GM20431 (cell line): Measurements from ENCODE around the gene ARHGAP19.

Experiments used
- in situ Hi-C: fragments of 300-500 bp; cut with MseI, MboI; formaldehyde crosslinking; loops from one replicate; pipeline ENCODE4 v1.15.0; 2020; ENCODE audit warnings: low sequenced_read_pairs; ENCODE audit not compliant: unreplicated experiment

ARHGAP19 gene

DNA sequence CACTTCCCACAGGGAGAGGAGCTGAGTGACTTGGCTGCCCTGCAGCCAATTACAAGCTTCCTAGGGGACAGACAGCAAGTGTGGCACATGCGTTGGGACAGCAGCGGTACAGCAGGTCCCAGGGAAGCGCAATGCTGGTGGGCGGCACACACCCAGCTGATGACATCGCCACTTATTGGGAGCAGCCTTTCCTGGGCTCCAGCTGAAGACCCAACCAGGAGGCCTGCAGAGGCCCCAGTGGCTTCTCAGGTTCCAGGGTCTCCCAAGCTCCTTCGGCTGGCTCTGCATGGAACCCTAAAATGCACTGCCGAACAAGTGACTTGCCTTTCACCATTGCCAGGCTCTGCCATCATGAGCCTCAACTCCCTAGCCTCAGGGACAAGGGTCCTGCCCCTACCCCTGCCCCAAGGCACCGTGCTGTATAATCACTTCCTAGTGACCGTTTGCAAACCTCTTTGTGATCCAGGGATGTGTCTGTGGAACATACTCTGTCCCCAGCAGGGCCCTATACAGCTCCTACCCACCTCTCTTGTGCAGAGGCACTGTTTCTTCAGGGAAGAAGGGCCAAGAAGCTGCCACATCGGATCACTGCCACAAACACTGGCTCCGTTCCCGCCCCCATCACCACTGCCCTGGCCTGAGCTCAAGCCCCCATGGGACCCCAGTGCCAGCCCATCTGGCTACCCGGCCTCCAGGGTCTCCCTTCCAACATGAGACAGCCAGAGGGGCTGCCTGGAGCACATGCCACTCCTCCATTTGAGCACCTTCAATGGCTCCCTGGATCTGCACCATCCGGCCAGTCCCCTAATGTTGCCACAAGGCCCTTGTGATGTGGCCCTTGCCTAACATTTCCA is 87.4 kb downstream of the ARHGAP19 start:
- in situ Hi-C loops, result loop anchor here (5.0 to 25.0 kb wide), 2 partner anchors 133 to 443 kb away; no protein-coding TSS in a partner anchor

DNA sequence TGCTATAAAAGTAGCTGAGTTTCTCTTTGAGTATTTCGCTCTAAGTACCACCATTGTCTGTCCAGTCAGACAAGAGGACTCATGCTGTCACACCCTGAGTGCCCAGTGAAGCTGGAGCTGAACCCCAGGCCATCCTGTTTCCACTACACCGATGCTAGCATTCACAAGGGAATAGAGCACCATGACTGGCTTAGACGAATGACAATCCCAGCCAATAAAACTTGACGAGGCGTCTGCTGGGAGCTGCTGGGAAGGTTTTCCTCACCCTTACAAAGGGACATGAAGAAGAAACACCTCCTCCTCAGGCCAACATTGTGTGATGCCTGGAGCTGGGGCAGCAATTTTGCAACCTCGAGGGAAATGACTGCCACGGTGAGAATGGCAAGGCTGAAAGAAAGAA is 89.2 kb downstream of the ARHGAP19 start:
- in situ Hi-C loops, result loop anchor here (25.0 kb wide), 1 partner anchor 441 kb away; no protein-coding TSS in a partner anchor

DNA sequence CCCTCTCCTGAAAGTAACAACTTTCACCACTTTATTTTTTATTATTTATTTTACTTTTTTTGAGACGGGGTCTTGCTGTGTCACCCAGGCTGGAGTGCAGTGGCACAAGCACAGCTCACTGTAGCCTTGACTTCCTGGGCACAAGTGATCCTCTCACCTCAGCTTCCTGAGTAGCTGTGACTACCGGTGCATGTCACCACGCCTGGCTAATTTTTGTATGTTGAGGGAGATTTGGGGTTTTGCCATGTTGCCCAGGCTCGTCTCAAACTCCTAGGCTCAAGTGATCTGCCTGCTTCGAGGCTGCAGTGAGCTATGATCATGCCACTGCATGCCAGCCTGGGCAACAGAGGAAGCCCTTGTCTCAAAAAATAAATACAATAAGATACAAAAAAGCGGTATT is 91.8 kb downstream of the ARHGAP19 start:
- in situ Hi-C loops, result loop anchor here (25.0 kb wide), 1 partner anchor 438 kb away; no protein-coding TSS in a partner anchor

DNA sequence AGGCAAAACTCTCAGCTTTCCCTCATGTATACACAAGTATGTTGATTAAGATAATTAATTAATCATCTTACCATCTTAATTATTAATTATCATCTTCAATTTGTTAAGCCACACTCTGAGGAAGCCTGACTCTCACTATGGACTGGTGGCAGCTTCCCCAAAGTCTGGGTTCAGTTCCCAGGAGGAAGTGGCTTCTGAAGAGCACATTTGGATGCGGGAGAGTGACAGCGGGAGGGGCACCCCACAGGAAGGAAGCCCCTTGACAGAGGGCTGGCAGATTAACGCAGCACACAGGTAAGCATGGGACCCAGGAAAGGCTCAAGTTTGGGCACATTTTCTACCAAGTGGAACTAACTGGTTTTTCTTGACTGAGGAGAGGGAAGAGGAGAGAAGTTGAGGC is 93.3 kb downstream of the ARHGAP19 start:
- in situ Hi-C loops, result no loop called here

DNA sequence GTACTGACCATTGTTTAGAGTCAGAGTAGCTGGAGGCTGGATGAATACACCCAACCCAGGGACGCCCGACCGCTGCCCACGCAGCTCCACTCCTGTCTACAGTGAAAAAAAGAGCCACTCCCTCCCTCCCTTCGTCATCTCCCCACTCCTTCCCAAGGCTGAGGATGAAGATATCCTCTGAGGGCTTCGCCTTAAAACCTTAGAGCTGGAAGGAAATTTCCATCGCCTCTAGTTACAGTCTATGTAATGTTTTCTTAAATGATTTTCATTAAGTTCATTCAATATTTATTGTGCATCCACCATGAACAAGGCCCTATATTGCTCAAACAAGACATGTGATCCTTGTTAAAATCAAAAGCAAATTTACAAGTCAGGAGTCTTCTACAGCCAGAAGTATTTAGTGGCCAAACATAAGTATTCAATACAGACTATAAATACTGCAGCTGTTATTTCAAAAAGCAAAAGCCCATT is 95.4 kb downstream of the ARHGAP19 start:
- in situ Hi-C loops, result no loop called here

DNA sequence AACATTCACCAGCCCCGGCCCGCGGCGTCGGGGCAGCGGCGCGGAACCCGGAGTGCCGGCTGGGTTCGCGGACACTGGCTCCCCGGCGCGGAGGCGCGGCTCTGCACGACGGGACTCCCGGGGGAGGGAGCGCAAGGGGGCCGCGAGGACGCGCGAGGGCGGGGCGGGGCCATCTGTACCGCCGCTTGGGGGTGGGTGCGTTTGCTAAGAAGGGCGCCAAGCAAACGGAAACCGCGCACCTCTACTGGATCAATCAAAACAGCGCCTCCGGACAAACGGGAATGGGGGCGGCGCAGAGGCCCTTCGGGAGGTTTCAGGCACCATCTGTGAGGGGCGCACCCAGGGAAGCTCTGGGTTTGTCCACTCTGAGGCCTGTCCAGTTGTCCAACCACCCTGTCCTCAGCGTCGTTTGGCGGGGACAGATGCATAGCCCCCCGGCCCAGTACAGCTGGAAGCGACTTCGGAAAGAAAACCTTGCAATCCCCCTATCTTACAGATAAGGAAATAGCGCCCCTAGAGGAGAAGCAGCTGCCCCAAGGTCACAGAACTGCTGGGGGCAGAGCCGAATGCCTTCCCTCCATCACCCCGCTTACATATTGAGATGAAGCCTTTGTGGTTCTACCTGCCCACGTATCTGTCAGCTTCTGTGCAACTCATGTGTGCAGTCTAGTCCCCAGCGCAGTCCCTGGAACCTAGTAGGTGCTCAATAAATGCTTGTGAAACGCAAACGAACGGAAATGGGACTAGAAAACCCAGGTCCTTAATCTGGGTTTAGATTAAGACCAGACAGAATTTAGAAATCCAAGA is 96.0 kb downstream of the ARHGAP19 start:
- in situ Hi-C loops, result no loop called here

DNA sequence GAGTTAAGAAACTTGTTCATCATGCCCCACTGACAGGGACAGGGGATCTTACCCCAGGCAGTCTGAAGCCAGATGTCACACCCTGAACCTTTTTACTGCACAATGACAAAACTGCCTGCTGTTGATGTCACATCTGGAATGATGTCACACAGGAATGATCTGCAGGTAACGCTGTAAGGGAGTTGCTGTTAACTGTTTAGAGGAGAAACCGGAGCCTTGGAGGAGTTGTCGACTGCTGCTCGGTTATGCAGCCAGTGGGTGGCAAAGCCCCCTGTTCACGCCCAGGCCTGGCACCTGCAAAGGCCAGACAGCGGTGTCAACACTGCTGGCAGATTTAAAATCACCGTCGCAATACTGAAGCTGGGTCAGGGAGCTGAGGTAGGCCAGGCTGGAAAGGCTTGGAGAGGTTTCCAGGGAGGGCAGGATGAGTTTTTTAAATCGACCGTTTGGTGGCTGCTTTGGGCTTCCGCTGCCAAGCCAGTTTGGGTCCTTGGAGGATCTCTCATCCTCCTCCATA is 96.7 kb downstream of the ARHGAP19 start:
- in situ Hi-C loops, result no loop called here

DNA sequence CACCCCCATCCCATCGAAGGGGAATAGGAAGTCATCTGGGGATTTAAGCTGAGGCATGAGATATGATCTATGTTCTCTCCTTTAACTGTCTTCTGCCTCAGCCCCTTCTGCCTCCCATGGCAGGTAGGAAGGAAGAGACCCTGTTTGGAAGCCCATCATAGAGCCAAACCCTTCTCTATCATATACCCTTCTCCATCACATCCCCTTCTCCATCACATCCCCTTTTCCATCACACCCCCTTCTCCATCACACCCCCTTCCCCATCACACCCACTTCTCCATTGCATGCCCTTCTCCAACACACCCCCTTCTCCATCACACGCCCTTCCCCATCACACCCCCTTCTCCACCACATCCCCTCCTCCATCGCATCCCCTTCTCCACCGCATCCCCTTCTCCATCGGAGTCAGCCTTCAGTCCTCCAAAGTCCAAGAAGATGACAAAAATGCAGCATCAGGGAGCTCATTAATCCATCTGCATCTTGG is 99.4 kb downstream of the ARHGAP19 start:
- in situ Hi-C loops, result no loop called here

DNA sequence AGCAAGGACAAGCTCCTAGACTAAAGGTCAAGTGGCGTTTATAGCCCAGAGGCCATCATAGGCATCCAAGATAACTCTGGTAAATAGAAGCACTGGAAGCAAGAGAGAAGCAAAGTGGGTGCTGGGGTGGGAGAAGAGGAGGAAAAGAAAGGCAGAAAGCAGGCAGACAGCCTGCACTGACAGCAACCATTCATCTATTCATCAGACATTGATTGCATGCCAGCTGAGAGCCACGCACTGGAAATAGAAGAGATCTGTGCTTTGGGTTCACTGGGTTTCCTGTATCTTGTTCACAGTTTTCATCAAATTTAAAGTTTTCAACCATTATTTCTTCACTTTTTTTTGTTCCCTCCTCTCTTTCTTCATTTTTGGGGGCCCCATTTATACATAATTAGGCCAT is 102.0 kb downstream of the ARHGAP19 start:
- in situ Hi-C loops, result no loop called here

DNA sequence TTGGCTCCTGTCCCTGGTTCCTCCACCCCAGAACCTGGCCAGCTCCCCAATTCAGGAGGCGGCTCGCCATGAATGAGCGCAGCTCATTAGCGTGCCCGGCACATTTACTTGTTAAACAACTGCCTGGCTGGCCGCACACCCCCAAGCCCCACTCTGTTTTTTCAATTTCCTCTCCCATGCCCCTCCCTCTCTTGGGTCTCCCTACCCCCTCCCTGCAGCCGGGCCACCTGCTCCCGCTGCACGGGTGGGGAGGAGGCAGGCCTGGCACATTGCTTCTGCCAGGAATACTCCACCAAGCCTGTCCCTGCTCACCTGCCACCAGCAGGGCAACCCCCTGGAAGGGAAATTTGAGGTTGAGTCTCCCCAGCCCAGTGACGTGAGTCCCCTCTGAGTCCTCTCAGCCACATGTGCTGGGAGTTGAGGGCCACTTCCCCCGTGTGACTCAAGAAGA is 104.2 kb downstream of the ARHGAP19 start:
- in situ Hi-C loops, result no loop called here

DNA sequence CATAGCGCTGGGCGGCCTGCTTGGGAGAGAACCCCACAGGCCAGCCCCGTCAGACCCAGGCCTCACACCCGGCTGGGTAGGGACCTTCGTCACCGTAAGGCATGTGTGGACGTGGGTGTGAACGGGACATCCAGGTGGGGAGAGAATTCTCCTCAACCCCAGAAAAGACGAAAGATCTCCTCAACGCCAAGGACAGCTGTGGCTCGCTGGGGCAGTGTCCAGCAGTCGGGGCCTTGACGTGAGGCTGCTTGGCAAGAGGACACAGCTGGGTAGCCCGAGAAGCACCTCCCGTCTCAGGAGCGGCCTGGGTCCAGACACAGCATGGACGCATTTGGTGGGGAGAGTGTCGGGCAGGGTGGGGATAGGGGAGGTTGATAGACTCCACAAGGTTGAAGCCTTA is 105.5 kb downstream of the ARHGAP19 start:
- in situ Hi-C loops, result no loop called here

DNA sequence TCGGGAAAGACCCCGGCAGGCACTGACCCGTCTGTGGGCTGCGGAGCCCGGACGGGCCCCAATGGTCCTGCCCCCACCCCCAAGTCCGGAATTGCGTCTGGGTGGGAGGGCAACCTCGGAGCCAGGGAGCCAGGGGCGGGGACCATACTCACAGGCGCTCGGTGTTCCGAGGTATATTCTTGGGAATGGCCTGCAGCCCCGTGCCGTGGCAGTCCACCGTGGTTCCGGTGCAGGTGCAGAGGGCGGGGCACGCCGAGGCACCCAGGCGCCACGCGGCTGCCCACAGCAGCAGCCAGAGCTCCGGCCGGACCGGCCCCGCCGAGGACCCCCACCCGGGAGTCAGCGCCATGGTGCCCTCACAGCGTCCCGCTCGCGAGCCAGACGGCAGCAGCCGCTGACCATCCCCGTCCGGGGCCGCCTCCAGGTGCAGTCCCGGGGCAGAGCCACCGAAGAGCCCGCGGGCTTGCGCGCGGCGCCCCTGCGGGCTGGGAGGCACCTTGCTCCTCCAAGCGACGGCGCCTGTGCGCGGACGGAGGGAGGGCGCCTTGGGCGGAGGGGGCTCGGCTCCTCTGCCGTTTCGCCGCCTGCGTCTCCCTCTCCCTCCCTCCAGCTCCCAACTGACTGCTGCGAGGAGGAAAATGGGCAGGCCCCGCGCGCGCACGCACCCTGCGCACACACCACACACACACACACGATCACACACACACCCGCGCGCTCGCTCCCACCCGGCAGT is 106.9 kb downstream of the ARHGAP19 start, which contains the start of gene SLIT1:
TSS of gene SLIT1 (minus strand) at position 634 of the 733 bp plus-strand sequence. CDS start at position 349, 285 bp downstream.
- in situ Hi-C loops, result no loop called here

DNA sequence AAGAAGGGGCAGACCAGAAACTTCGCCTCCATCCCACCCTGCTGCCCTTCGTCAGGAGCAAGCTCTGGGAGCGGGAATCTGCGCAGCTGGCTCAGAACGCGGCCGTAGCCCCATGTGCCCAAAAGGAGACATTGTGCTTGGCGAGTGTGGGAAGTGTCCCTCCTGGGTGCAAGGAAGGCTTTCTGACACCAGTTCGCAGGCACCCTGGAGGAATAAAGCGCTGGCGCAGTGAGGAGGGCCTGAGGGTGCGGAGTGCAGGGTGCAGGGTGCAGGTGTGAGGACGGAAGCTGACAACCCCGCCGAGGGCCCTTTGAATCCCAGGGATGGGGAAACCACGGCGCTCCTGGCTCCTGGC is 107.5 kb downstream of the ARHGAP19 start:
- in situ Hi-C loops, result no loop called here

DNA sequence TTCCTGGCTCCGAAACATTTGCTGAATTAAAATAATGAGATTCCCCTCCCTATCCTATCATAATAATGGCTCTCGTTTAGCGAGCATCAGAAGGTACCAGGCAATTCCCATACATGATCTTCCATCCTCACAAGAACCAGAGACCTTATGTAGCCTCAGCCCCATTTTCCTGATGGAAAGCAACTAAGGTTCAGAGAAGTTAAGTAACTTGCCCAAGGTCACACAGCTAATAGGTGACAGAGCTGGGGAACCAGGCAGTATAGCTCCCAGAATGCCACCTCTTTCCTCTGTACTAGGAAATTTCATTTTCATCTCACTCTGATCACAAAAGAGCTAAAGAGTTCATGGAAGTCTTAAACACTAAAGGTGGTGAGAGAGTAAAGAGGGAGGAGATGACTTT is 109.1 kb downstream of the ARHGAP19 start:
- in situ Hi-C loops, result no loop called here

DNA sequence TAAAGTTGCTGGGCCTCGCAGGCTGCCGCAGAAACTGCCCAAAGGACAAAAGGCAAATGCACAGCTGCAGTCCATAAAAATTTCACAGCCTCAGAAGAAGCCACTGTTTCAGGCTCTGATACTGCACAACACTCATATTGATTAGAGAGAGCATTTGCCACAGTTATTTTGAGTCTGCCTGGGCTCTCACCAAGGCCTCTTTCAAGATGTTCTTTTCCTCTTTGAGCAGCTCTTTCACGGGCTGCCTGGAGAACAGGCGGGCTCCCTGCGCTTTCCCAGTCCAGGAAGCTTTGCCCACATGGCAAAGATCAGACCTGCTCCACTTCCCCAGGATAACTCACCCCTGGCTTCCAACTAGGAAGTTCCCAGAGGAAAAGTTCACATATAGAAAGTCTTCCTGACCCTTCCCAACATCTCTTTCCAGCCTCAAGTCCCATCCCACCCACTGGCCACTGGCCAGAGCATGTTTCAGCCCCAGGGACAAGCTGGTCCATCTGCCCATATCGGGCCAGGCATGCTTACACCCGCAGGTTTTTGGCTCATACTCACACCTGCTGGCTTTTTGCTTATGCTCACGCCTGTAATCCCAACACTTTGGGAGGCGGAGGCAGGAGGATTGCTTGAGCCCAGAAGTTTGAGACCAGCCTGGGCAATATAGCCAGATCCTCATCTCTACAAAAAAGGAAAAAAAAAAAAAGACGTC is 110.0 kb downstream of the ARHGAP19 start:
- in situ Hi-C loops, result no loop called here

DNA sequence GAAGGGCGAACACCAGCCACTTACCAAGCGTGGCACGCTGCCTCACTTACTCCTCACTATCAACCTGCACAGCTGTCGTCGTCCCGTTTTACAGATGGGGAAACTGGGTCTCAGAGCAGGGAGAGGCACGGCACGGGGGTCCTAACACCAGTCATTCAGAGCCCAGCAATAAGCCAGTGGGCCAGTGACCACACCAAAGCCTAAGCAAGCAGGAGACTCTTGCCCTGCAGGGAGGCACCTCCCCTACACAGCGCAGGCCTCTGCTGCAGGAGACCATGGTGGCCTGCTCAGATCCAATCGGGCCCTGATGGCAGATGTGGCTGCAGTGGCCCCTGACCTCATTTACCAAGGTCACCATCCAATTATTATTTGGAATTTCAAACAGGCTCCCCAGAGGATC is 111.5 kb downstream of the ARHGAP19 start:
- in situ Hi-C loops, result no loop called here

DNA sequence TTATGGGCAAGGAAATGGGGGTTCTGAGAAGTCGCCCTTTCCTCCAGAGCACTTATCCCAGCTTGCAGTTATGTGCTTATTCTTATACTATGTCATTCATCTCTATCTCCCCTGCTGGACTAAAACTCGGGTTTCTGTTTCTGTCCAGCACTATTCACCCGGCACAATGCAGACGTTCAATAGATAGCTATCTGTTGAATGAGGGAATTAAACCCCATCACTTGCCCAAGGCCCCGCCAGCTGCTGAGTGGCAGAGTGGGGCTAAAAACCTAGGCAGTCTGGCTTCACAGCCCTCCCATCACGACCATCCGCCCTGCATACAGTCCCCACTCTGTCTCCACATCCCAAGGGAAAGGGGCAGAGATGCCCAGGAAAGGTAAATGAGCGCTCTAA is 112.1 kb downstream of the ARHGAP19 start:
- in situ Hi-C loops, result no loop called here

DNA sequence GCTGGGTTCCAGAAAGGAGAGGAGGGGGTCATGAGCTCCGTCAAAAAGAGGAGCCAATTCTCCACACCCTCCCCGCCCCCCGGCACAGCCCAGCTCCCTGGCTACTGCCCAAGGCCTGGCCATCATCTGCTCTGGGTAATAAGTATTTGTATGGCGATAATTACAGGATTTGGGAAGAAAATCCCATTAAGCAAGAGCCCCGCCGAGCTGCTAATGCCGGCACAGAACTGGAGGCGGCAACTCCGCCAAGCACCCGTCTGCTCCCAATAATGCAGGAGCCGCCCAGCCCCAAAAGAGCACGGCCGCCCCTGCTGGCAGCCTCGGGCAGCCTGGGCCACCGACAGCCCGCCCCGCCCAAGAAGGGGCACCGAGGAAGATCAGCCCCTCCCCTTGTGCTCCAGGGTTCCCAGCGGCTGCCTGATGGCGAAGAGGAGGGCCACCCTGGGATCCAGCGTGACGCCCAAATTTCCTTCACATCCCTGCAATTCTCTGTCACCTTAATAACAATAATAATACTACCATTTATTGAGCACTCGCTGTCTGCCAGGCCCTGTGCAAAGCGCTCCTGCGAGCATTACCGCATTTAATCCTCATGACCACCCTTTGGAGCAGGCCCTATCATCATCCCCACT is 112.6 kb downstream of the ARHGAP19 start:
- in situ Hi-C loops, result no loop called here

DNA sequence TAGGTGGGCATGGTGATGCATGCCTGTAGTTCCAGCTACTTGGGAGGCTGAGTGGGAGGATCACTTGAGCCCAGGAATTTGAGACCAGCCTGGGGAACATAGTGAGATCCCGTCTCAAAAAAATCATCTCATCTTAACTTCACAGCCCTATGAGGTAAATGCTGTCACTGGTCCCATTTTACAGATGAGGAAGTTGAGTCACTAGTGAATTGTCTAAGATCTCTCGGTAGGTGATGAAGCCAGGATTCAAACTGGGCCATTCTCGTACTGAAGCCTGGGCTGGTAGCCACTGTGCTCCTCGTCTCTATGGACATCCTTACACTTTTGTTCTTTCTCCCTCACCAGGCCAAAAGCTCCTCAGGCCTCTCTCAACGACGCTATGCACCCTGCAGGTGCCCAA is 113.1 kb downstream of the ARHGAP19 start:
- in situ Hi-C loops, result no loop called here
